Hematopoietic multipotent progenitor cell (in vitro differentiated cells): ENCODE results near the gene HDAC1. TPM values are rescaled to one million over a fixed set of nuclear protein-coding genes. Genes with fewer than 3 reads are reported as not detected.

Experiments used
- DNase-seq, 3 donors: peaks; one replicate each; pipeline ENCODE4 v3.0.0-alpha.2; 2011 to 2015; ENCODE audit warnings: low read depth in 2 of 3, low spot score in 2 of 3
- small RNA-seq: library from RNA; depleted of rRNA; stranded (forward); fragments of <200 nt; gene quantifications from one replicate; pipeline ENCODE3, GENCODE V24; 2012
- total RNA-seq: library from RNA; depleted of rRNA; stranded (reverse); fragments of >200 nt; gene quantifications from one replicate; pipeline ENCODE4 v1.2.3, GENCODE V29; 2012

Gene HDAC1
- total RNA-seq, 1 donor: 65.7 TPM

DNA sequence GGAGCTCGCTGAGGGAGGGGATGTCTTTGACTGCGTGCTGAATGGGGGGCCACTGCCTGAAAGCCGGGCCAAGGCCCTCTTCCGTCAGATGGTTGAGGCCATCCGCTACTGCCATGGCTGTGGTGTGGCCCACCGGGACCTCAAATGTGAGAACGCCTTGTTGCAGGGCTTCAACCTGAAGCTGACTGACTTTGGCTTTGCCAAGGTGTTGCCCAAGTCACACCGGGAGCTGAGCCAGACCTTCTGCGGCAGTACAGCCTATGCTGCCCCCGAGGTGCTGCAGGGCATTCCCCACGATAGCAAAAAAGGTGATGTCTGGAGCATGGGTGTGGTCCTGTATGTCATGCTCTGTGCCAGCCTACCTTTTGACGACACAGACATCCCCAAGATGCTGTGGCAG lies 71.8 kb downstream of the HDAC1 start:
- no peak for DNase-seq

- no peak for DNase-seq
Observed at GRCh38 chr1:32364836-32365235, 73.0 kb downstream of the HDAC1 start.

DNA sequence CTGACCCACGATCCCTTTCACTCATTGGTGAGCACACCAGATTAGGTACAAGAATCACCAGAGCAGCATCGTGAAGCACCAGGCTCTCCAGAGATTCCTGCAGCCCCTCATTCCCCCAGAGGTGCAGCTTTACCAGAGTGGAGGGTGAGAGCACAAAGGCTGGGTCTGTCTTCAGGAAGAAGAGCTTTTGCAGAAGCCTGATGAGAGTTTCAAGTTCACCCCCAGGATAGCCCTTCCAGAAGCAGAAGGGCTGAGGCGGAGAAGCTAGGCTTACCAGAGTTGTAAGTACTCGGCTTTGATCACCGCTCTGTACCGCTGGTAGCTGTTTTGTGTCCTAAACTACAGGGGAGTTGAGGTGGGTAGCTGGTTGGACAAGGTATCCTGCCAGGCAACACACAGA lies 73.6 kb downstream of the HDAC1 start:
- DNase-seq: no peak

DNA sequence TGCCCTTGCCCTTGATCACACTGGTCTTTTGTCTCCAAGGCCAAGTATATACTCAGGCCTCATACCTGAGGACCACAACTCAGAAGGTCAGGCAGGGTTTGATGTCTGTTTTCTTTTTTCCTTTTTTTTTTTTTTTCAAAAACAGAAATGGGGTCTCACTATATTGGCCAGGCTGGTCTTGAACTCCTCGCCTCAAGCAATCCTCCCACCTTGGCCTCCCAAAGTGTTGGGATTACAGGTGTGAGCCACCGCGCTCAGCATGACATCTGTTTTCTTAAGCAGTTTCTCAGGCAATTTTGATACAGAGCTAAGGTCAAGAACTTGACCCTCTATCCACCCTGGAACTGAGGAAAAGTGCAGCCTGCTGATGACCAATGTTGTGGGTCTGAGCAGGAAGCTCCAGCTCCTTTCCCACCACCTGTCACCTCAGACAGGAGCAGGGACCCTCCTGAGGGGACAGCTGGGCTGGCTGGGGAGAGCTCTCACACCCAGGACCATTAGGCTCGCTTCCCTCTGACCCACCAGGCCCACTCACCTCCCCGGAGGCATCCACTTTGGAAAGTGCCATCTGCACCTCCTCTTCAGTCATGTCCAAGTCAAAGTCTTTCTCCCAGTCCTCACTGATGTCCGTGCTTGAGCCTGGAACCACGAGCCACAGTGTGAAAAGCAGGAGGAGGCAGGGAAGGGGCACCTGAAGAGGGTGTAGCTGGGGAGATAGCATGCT lies 76.2 kb downstream of the HDAC1 start:
- DNase-seq: no peak

GRCh38 chr1:32372149-32372756 lies 80.4 kb downstream of the HDAC1 start:
- DNase-seq: peak; percentile 36 to 88 (median 78)

GRCh38 chr1:32373996-32374592 lies 82.2 kb downstream of the HDAC1 start:
- DNase-seq: no peak

DNA sequence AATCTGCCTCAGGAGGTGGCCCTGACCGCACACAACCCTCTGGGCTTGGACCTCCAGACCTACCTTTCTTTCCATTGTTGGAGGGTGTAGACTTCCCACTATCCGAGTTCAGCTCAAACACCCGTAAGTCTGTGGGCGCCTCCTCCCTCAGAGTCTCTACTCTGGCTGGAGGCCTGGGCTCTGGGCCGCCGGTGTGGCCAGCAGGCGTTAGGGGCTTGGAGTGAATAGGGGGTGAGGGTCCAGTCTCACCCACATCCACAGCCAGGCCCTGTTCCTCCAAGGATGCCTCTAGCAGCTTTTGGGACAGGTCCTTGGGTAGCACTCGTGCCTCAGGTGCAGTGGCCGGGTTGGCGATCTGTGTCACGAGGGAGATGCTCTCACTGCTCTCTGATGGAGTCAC lies 84.3 kb downstream of the HDAC1 start:
- no peak for DNase-seq

GRCh38 chr1:32377541-32378220 lies 85.8 kb downstream of the HDAC1 start:
- DNase-seq: no peak

DNA sequence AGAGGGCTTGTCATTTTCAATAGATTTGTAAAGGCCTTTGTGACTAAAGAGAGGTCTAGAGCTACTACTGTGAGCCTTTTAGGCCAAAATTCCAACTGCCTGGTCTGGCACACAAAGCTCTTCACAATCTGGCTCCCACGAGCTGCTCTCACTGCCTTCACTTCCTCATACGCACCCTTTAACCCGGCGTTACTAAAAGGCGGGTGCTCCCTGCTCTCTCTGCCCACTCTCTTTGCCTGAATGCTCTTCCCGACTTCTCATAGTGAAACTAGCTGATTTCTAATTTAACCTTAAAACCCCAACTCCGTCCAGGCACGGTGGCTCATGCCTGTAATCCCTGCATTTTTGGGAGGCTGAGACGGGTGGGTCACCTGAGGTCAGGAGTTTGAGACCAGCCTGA lies 88.2 kb downstream of the HDAC1 start:
- no peak for DNase-seq

Small RNAs within 50 kb of the gene (small RNA-seq; reads per million reads assigned to genes)
- not detected for gene RF00017
- not detected for gene RF00019

Other genes with a start within 250 kb of the HDAC1 start
- 17.5 TPM for gene TMEM39B, start 219.1 kb upstream of the HDAC1 start, total RNA-seq
- gene KPNA6, start 184.0 kb upstream of the HDAC1 start, total RNA-seq: 17.2 TPM
- gene TXLNA, start 112.4 kb upstream of the HDAC1 start, total RNA-seq: 48.5 TPM
- 18.0 TPM for gene CCDC28B, start 91.5 kb upstream of the HDAC1 start, total RNA-seq
- gene IQCC, start 86.4 kb upstream of the HDAC1 start, total RNA-seq: 1.3 TPM
- under 0.01 TPM for gene DCDC2B, start 83.0 kb upstream of the HDAC1 start, total RNA-seq
- gene TMEM234, start 69.7 kb upstream of the HDAC1 start, total RNA-seq: 28.8 TPM
- gene EIF3I, start 69.7 kb upstream of the HDAC1 start, total RNA-seq: 292 TPM
- gene FAM167B, start 44.9 kb upstream of the HDAC1 start, total RNA-seq: under 0.01 TPM
- 3.5 TPM for gene LCK, start 40.8 kb upstream of the HDAC1 start, total RNA-seq
- gene MARCKSL1, start 44.1 kb downstream of the HDAC1 start, total RNA-seq: 34.5 TPM
- gene FAM229A, start 70.4 kb downstream of the HDAC1 start, total RNA-seq: 7.8 TPM
- 0.27 TPM for gene TSSK3, start 70.5 kb downstream of the HDAC1 start, total RNA-seq
- gene BSDC1, start 102.4 kb downstream of the HDAC1 start, total RNA-seq: 73.8 TPM
- under 0.01 TPM for gene ZBTB8B, start 173.0 kb downstream of the HDAC1 start, total RNA-seq
- gene ZBTB8A, start 247.3 kb downstream of the HDAC1 start, total RNA-seq: 8.1 TPM